Liver (tissue), 9 donors: ENCODE measurements around the gene TBCD. TPM values are rescaled to one million over a fixed set of nuclear protein-coding genes. Genes with fewer than 3 reads are reported as not detected.
"Not testable (repeated sequence)": the region's sequence is repeated elsewhere in the genome, so short reads cannot be mapped to it uniquely, and the experiment has no call there.

Experiments used
- DNase-seq: peaks from one replicate; pipeline ENCODE4 v3.0.0-alpha.2; 2017; ENCODE audit warnings: low spot score
- H3K27ac ChIP-seq, 2 donors: one replicate each; pipeline ENCODE4 v1.7.0; 2013; ENCODE audit warnings: inconsistent platforms in 2 of 2, low read length in 2 of 2, control low read depth in 1 of 2, low read depth in 1 of 2, mild to moderate bottlenecking in 1 of 2
- H3K27me3 ChIP-seq, 4 donors: one replicate each; pipeline versions ENCODE4 v1.6.1 to v1.7.0; 2013; ENCODE audit warnings: low read length in 3 of 4, inconsistent platforms in 1 of 4, mild to moderate bottlenecking in 1 of 4, moderate library complexity in 1 of 4; ENCODE audit not compliant: control insufficient read depth in 4 of 4, insufficient read depth in 4 of 4
- H3K36me3 ChIP-seq, 4 donors: one replicate each; pipeline versions ENCODE4 v1.6.1 to v1.7.0; 2013; ENCODE audit warnings: low read length in 3 of 4, mild to moderate bottlenecking in 3 of 4, low read depth in 1 of 4, moderate library complexity in 1 of 4; ENCODE audit not compliant: control insufficient read depth in 4 of 4, insufficient read depth in 3 of 4
- H3K4me1 ChIP-seq, 4 donors: one replicate each; pipeline versions ENCODE4 v1.6.1 to v1.7.0; 2013; ENCODE audit warnings: low read length in 3 of 4, mild to moderate bottlenecking in 3 of 4, moderate library complexity in 1 of 4; ENCODE audit not compliant: control insufficient read depth in 4 of 4, insufficient read depth in 4 of 4
- H3K4me3 ChIP-seq, 3 donors: one replicate each; pipeline versions ENCODE4 v1.6.1 to v1.7.0; 2013; ENCODE audit warnings: low read length in 3 of 3, control low read depth in 1 of 3, low read depth in 1 of 3, mild to moderate bottlenecking in 1 of 3
- H3K9ac ChIP-seq, 2 donors: one replicate each; pipeline ENCODE4 v1.7.0; 2013; ENCODE audit warnings: low read length in 2 of 2, mild to moderate bottlenecking in 2 of 2, moderate library complexity in 2 of 2, control low read depth in 1 of 2, low read depth in 1 of 2
- H3K9me3 ChIP-seq, 4 donors: one replicate each; pipeline versions ENCODE4 v1.6.1 to v1.7.0; 2013; ENCODE audit warnings: low read length in 3 of 4; ENCODE audit not compliant: control insufficient read depth in 4 of 4
- ATF3 ChIP-seq: IDR thresholded peaks from 2 replicates; pipeline ENCODE4 v1.6.1; 2016; ENCODE audit warnings: antibody characterized with exemption
- CTCF ChIP-seq: fragments of 150-350 bp; IDR thresholded peaks from 2 replicates; pipeline ENCODE4 v1.5.1; 2017; ENCODE audit warnings: improper control_type of control experiment, low read depth, low read length; ENCODE audit not compliant: missing input control
- EGR1 ChIP-seq, 2 donors: IDR thresholded peaks; 2 replicates each; pipeline ENCODE4 v1.6.1; 2016 to 2018; ENCODE audit warnings: antibody characterized with exemption in 2 of 2, low read depth in 2 of 2
- FOXA1 ChIP-seq: IDR thresholded peaks from 2 replicates; pipeline ENCODE4 v1.6.1; 2016; ENCODE audit warnings: antibody characterized with exemption
- FOXA2 ChIP-seq: IDR thresholded peaks from 2 replicates; pipeline ENCODE4 v1.6.1; 2016; ENCODE audit warnings: antibody characterized with exemption
- GABPA ChIP-seq, 2 donors: IDR thresholded peaks in 1 of 2; conservative IDR thresholded peaks in 1 of 2; 2 replicates each; pipeline ENCODE4 v1.6.1; 2016; ENCODE audit warnings: antibody characterized with exemption in 2 of 2, mild to moderate bottlenecking in 1 of 2, moderate library complexity in 1 of 2
- HNF4A ChIP-seq, 2 donors: conservative IDR thresholded peaks; 2 replicates each; pipeline ENCODE4 v1.6.1; 2016; ENCODE audit warnings: antibody characterized with exemption in 2 of 2, mild to moderate bottlenecking in 2 of 2
- HNF4G ChIP-seq: IDR thresholded peaks from 2 replicates; pipeline ENCODE4 v1.6.1; 2016; ENCODE audit warnings: antibody characterized with exemption
- JUND ChIP-seq, 2 donors: IDR thresholded peaks; 2 replicates each; pipeline ENCODE4 v1.6.1; 2016; ENCODE audit warnings: antibody characterized with exemption in 2 of 2
- MAX ChIP-seq: IDR thresholded peaks from 2 replicates; pipeline ENCODE4 v1.6.1; 2016; ENCODE audit warnings: antibody characterized with exemption
- NR2F2 ChIP-seq: IDR thresholded peaks from 2 replicates; pipeline ENCODE4 v1.6.1; 2016; ENCODE audit warnings: antibody characterized with exemption
- RAD21 ChIP-seq, 2 donors: IDR thresholded peaks; 2 replicates each; pipeline ENCODE4 v1.6.1; 2016; ENCODE audit warnings: antibody characterized with exemption in 2 of 2, mild to moderate bottlenecking in 2 of 2
- RXRA ChIP-seq, 2 donors: IDR thresholded peaks; 2 replicates each; pipeline ENCODE4 v1.6.1; 2017 to 2018; ENCODE audit warnings: antibody characterized with exemption in 2 of 2, mild to moderate bottlenecking in 1 of 2
- SP1 ChIP-seq: IDR thresholded peaks from 2 replicates; pipeline ENCODE4 v1.6.1; 2018; ENCODE audit warnings: antibody characterized with exemption, mild to moderate bottlenecking
- TAF1 ChIP-seq: conservative IDR thresholded peaks from 2 replicates; pipeline ENCODE4 v1.6.1; 2016; ENCODE audit warnings: antibody characterized with exemption, mild to moderate bottlenecking
- YY1 ChIP-seq: IDR thresholded peaks from 2 replicates; pipeline ENCODE4 v1.6.1; 2016; ENCODE audit warnings: antibody characterized with exemption, mild to moderate bottlenecking
- ZBTB33 ChIP-seq: IDR thresholded peaks from 2 replicates; pipeline ENCODE4 v1.6.1; 2016; ENCODE audit warnings: antibody characterized with exemption
- WGBS: extraction: QIAGEN DNeasy Blood & Tissue Kit; methylation state at CpG from one replicate; pipeline ENCODE4 v1.1.7; 2013; 5-methylcytosine and 5-hydroxymethylcytosine counted together
- polyA plus RNA-seq, 2 donors: library from polyadenylated mRNA; stranded (reverse) in 1 of 2; unstranded in 1 of 2; fragments of 200-250 nt in 1 of 2; fragments of >200 nt in 1 of 2; fragmentation: Nextera tagmentation in 1 of 2; extraction: Ambion mirVana in 1 of 2; gene quantifications; one replicate each; pipeline versions ENCODE4 v1.2.1 to v1.2.3, GENCODE V29; 2013 to 2015
- total RNA-seq, 2 donors: library from RNA; depleted of rRNA; stranded (reverse); fragments of >200 nt; gene quantifications; one replicate each; pipeline ENCODE4 v1.2.3, GENCODE V29; 2014
- TF ChIP-seq, protein P1 (sequence below): IDR thresholded peaks from 2 replicates; pipeline ENCODE4 v1.6.1; 2016; ENCODE audit warnings: antibody characterized with exemption, mild to moderate bottlenecking
- donor health status: healthy.
- donor health status: healthy.
- donor health status: healthy.
- donor health status: healthy.
- donor health status: healthy.

TBCD gene
- total and polyA plus RNA-seq, 4 donors, result 29.8 to 42.2 (median 33.0) TPM

DNA sequence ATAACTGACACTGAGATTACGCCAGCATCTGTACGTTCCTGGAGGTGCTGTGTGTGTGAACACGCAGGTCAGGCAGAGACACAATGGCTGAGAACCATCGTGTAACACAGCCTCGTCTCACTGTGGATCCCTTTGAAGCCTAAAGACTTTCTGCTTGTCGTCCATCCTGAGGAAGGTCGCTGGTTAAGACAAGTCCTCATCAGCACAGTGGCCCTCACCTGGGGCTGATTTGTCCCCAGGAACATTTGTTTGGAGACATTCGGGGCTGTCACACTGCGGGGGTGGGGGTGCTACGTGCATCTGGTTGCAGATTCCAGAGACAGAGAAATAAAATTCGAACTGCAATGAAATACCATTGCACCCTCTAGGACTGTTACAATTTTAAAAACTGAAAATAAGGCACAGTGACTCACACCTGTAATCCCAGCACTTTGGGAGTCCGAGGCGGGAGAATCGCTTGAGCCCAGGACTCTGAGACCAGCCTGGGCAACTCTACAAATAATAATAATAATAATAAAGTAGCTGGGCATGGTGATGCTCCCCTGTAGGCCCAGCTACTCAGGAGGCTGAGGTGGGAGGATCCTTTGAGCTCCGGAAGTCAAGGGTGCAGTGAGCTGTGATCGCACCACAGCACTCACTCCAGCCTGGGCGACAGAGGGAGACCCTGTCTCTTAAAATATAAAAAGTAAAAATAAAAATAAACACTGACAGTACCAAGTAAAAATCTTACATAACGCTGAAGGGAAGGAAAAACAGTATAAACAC lies 215.6 kb downstream of the TBCD start:
- no peaks in the 10 kb centered on the region for H3K27me3 ChIP-seq
- H3K36me3 ChIP-seq, result no peaks in the 10 kb centered on the region
- DNase-seq, result no peak
- no peak overlapping the region for H3K9ac ChIP-seq
- WGBS, result 91% methylated on average over 18 of the region's 18 CpGs
- no peak overlapping the region for H3K27ac ChIP-seq
- H3K4me3 ChIP-seq, result no peak overlapping the region
- TF ChIP-seq ZBTB33 (no peak), FOXA1 (no peak), HNF4G (no peak), ATF3 (no peak), YY1 (no peak), JUND (IDR thresholded peaks at IDR 0.05) (no peak), GABPA (IDR thresholded peaks at IDR 0.05 in 1 of 2, conservative IDR thresholded peaks at IDR 0.05 in 1 of 2) (no peak), TAF1 (no peak), NR2F2 (no peak), HNF4A (conservative IDR thresholded peaks at IDR 0.05) (no peak), SP1 (no peak), FOXA2 (no peak), RAD21 (IDR thresholded peaks at IDR 0.05) (no peak), MAX (no peak), EGR1 (IDR thresholded peaks at IDR 0.05; ENCODE audit: low read depth in 2 of 2) (no peak), CTCF (no peak), RXRA (IDR thresholded peaks at IDR 0.05) (no peak)
- TF ChIP-seq, protein P1, sequence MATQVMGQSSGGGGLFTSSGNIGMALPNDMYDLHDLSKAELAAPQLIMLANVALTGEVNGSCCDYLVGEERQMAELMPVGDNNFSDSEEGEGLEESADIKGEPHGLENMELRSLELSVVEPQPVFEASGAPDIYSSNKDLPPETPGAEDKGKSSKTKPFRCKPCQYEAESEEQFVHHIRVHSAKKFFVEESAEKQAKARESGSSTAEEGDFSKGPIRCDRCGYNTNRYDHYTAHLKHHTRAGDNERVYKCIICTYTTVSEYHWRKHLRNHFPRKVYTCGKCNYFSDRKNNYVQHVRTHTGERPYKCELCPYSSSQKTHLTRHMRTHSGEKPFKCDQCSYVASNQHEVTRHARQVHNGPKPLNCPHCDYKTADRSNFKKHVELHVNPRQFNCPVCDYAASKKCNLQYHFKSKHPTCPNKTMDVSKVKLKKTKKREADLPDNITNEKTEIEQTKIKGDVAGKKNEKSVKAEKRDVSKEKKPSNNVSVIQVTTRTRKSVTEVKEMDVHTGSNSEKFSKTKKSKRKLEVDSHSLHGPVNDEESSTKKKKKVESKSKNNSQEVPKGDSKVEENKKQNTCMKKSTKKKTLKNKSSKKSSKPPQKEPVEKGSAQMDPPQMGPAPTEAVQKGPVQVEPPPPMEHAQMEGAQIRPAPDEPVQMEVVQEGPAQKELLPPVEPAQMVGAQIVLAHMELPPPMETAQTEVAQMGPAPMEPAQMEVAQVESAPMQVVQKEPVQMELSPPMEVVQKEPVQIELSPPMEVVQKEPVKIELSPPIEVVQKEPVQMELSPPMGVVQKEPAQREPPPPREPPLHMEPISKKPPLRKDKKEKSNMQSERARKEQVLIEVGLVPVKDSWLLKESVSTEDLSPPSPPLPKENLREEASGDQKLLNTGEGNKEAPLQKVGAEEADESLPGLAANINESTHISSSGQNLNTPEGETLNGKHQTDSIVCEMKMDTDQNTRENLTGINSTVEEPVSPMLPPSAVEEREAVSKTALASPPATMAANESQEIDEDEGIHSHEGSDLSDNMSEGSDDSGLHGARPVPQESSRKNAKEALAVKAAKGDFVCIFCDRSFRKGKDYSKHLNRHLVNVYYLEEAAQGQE, result no peak
- peaks cover 0 to 4% (median 0%) of the 10 kb centered on the region in 4 donors for H3K4me1 ChIP-seq
- H3K9me3 ChIP-seq, result no peaks in the 10 kb centered on the region

DNA sequence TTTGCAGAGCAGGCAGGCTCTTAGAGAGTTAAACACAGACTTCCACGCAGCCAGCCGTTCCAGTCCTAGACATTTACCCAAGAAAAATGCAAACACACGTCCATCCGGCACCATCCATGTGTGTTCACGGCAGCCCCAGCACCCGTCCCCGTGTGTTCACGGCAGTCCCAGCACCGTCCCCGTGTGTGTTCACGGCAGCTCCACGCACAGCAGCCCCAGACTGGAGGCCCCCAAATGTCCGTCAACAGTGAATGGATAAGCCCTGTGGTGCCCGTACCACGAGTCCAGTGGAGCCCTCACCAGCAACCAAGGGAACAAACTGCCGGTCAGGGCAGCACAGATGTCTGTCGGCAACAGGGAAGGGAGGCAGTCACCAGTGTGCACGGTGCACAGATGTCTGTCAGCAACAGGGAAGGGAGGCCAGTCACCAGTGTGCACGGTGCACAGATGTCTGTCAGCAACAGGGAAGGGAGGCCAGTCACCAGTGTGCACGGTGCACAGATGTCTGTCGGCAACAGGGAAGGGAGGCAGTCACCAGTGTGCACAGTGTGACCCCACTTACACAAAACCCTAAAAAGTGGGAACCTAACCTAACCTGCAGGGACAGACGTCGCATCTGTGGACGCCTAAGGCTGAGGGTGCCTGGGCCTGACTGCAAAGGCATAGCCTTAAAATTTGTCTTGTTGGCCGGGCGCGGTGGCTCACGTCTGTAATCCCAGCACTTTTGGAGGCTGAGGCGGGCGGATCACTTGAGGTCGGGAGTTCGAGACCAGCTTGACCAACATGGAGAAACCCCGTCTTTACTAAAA lies 216.4 kb downstream of the TBCD start:
- 86% methylated on average over 33 of the region's 33 CpGs for WGBS
- H3K36me3 ChIP-seq, H3K27ac ChIP-seq, H3K27me3 ChIP-seq, H3K9me3 ChIP-seq, DNase-seq, H3K9ac ChIP-seq, H3K4me3 ChIP-seq, H3K4me1 ChIP-seq: not testable (repeated sequence)
